GM21717 (cell line): ENCODE measurements around the gene RGL4.

Experiments
- ATAC-seq: cut with Tn5 transposase; IDR thresholded peaks from one replicate; pipeline ENCODE4 v1.9.1; 2021; ENCODE audit warnings: mild to moderate bottlenecking, moderate library complexity; ENCODE audit not compliant: unreplicated experiment

The RGL4 gene

DNA sequence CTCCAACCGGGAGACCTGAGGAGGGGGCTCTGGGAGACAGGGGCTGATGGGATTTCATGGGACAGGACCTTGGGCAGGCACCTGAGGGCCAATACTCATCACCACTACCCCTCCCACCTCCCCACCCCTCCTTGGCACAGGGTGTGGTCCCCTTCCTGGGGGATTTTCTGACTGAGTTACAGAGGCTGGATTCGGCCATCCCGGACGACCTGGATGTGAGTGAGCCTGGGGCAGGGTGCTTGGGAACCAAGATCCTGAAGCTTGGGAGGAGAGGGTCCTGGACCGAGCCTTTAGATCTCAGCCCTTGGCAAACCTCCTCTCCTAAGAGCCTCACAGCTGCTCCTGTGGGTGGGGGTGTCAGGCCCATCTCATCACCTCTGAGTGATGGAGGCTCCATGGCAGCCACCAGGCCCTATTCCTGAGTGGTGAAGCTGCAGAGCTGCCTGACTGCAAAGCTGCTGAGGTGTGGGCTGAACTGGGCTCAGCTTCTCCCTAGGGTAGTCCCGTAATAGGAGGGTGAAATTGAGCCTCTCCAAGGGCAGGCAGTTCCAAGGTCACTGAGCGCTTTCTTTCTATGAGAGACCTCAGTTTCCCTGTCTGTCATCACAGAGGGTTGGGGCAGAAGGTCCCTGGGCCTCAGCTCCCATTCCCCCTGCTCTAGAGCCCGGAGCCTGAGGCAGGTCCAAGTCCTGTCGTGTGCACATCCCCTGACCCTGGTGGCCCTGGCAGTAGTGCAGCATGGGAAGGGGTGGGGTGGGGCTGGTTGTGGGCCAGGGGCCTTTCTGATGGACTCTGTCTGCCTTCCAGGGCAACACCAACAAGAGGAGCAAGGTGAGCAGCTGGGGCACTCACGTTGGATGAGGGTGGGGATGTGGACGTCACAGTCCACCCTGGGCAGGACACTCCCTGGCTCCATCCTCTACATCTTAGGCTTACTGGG lies 6.5 kb downstream of the RGL4 start:
- no peak for ATAC-seq

DNA sequence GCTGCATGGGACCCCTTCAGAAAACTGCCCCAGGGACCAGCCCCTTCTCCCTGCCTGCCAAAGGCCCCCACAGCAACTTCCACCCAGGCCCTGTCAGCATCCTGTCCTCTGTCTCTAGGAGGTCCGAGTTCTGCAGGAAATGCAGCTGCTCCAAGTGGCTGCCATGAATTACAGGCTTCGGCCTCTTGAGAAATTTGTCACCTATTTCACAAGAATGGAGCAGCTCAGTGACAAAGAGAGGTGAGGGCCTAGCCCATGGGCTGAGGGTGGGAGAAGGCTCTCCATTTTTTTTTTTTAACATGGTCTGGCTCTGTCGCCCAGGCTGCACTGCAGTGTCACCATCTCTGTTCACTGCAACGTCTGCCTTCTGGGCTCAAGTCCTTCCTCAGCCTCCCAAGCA lies 7.3 kb downstream of the RGL4 start:
- no peak for ATAC-seq

DNA sequence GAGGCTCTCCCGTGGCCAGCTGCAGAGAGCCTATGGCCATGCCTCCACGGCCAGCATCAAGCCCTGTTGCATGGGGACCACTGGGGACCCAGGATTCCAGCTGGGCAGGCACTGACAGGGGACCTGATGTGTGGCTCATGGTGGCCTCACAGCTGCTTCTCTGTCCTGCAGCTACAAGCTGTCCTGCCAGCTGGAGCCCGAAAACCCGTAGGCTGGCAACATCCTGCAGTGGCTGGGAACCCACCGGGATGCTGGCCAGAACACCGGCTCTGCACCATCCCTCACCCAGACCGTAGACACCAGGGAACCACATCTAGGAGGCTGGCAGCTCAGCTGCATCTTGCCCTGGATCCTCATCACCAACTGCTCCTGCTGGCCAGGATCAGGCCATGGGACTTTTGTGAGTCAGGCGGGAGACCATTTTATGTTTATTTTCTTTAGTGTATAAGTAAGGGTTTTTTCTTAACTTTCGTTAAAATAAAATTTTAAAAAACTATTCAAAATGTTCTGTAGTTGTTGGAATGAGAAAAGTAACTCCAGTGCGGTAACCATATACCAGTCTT lies 7.9 kb downstream of the RGL4 start:
- ATAC-seq = no peak

DNA sequence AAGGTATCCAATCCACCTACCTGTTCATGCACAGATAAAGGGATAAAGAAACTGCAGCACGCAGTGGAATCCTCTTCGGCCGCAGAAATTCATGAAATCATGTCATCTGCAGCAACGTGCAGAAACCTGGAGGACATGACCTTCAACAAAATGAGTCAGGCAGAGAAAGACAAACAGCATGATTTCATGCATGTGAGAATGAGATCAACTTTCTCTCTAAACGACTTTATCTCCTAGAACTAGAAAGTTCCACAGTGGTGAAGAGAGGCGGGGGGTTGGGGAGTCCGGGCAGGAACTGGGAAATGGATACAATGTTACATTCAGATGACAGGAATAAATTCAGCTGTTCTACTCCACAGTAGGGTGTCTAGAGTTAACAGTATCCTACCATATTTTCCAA lies 9.9 kb downstream of the RGL4 start:
- no peak for ATAC-seq

DNA sequence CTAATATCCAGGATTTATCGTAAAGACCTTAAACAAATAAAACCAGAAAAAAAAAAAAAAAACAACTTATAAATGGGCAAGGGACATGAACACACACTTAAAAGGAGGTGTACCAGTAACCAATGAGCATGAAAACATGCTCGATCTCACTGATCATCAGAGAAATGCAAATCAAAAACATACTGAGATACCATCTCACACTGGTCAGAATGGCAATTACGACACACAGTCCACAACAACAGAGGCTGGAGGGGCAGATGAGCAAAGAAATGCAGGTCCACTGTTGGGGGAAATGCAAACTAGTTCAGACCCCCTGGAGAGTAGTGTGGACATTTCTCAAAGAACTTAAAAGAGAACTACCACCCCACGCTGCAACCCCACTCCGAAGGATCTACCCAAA lies 13.2 kb downstream of the RGL4 start:
- ATAC-seq = no peak

DNA sequence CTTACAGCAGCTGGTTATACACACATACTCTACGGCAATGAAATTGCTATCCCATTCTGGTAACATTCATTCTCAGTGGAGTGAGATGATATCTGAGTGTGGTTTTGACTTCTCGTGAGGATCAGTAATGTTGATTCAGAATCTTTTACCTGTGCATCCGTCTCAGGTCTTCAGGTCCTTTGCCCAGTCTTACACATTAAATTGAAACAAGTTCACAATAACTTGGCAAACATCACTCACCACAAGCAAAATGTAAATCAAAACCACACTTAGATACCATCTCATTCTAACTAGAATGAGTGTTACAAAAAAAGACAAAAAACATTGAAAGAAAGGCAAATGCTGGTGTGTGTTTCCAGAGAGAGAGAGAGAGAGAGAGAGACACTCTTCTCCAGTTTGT lies 14.0 kb downstream of the RGL4 start:
- no peak for ATAC-seq

DNA sequence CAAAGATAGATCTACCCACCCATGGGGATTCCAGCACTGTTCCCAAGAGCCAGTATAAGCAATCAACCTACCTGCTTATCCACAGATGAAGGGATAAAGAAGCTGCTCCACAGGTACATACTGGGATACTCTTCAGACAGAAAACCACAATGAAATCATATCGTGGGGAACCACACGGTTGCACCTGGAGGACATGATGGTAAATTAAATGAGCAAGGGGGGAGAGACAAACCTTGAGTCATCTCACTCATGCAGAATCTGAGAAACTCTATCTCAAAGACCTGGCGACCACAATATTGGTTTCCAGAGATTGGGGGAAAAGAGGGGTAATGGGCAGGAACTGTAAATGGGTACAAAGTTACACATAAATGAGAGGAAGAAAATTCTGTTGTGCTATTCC lies 14.5 kb downstream of the RGL4 start:
- ATAC-seq = no peak

DNA sequence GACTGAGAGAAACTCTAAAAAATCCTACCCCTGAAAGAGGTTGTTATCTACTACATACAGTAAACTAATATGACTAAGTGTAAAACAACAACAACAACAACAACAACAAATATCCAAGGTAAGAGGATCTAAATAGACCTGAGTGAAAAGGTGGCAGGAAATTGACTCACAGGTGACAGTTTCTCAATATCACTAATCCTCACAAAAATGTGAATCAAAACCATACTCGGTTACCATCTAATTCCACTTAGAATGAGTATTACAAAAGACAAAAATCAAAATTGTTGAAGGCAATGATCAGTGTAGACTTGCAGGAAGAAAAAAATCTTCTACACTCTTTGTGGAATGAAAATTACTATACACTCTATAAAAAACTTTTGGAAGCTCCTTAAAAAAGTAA lies 17.5 kb downstream of the RGL4 start:
- no peak for ATAC-seq

DNA sequence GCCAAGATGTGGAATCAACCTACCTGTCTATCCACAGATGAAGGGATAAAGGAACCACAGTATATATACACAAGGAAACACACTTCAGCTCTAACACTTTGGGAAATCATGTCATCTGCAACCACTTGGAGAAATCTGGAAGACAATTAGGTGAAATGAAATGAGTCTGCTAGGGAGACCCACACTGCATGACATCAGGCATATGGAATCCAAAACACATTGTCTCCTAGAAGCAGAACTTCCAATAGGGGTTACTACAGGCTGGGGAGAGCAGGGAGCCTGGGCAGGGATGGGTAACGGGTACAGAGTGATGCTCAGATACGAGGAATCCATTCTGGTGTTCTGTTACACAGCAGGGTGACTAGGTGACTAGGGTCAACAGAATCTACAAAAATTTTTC lies 18.3 kb downstream of the RGL4 start:
- no peak for ATAC-seq

DNA sequence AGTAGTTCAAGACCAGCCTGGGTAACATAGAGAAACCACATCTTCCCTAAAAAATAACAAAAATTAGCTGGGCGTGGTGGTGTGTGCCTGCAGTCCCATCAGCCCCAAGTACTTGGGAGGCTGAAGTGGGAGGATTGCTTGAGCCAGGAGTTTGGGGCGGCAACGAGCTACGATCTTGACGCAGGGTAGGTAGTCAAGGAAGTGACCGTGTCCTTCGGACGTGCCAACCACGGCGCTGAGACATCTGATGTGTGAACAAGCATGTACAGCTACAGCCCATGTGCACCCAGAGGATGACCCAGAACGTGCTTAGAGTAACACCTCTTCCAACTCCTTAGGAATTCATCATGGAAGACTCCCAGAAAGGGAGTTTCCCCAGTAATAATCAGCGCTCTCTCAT lies 21.4 kb downstream of the RGL4 start:
- ATAC-seq = no peak

DNA sequence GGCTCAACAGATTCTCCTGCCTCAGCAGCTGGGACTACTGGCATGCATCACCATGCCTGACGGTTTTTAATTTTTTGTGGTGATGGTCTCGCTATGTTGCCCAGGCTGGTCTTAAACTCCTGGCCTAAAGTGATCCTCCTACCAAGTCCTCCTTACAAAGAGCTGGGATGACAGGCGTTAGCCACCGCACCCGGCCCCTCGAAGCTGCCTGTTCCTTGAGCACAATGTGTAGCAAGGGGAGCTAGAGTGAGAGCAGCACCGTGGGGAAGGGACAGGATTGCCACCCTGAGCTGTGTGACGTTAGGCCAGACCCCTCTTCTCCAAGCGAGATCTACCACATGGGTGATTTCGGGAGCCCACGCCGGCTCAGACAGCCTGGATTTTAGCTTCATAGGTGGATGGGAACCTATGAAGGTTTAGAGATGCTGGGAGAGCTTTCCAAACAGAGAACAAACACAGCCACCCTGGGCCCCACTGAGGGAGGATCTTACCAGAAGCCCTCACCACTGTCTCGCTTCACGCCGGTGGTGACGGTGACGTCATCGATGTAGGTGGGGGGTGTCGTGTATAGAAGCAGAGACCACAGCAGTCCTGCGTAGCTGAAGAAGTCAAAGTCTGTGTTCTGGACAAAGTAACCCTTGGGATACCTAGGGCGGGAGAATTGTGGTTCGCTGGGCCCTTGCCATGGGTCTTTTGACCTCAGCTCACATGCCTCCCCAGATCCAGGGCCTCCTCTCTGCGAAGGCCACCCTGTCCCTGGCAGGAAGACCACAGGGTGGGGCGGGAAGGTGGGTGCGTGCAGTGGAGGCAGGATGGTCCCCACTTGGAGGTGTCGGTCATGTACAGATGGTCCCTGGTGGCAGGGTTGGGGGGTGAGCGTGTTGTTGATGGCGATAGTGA lies 23.1 kb downstream of the RGL4 start:
- ATAC-seq = no peak

DNA sequence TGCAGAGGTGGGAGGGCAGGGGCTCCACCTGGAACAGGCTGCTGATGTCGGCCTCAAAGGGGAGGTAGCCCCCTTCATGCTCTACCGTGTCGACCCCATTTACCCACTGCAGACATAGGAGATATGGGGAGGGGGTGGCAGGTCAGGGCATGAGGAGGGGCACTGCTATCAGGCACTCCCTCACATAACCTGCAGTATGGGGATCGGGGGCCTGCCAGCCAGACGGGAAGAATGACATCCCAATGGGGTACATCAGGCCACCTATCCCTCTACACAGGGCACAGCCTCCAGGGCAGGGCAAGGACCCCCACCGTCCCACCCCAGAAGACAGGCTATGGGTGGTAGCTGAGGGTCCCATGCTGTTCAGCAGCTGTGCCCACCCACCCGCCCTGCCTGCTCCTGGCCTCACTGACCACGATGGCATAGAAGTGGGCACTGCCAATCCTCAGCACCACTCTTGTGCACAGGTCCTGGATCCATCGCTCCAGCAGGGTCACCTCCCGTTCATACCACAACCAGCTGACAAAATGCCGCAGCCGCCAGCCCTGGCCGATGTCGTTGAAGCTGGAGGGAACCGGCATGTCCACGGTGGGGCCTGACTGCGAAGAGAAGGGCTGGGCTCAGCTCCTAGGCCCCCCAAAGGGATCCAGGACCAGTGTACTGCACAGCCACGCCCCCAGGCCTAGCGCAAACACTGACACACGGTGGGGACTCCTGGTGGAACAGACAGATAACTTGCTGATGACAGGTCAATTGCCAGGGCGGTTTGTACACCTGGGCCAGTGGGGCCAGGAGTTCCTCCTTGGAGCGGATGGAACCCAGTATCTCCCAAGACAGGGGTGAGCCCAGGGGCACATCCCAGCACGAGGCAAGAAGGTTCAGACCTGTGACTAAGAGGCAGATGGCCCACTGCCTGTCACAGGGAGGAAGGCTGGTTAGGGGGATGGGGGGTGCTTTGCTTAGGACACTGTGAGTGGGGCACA lies 24.1 kb downstream of the RGL4 start:
- no peak for ATAC-seq

DNA sequence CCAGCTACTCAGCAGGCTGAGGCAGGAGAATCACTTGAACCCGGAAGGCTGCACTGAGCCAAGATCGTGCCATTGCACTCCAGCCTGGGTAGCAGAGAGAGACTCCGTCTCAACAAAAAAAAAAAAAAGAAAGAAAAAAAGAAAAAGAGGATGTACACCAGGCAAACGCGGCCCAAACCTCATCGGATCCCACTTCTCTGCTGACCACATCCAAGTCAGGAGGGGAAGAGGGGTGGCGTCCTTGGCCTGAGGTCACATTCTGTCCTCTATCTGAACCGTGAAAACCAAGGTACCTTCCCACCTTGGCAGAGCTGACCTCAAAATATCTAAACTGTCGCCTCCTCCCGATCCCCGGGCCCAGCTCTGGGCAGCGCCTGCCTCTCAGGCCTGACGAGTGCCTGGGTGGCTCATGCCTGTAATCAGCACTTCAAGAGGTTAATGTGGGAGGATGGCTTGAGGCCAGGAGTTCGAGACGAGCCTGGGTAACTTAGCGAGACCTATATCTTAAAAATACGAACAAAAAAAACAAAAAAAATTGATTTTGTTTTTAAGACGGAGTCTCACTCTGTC lies 25.1 kb downstream of the RGL4 start:
- ATAC-seq = no peak

DNA sequence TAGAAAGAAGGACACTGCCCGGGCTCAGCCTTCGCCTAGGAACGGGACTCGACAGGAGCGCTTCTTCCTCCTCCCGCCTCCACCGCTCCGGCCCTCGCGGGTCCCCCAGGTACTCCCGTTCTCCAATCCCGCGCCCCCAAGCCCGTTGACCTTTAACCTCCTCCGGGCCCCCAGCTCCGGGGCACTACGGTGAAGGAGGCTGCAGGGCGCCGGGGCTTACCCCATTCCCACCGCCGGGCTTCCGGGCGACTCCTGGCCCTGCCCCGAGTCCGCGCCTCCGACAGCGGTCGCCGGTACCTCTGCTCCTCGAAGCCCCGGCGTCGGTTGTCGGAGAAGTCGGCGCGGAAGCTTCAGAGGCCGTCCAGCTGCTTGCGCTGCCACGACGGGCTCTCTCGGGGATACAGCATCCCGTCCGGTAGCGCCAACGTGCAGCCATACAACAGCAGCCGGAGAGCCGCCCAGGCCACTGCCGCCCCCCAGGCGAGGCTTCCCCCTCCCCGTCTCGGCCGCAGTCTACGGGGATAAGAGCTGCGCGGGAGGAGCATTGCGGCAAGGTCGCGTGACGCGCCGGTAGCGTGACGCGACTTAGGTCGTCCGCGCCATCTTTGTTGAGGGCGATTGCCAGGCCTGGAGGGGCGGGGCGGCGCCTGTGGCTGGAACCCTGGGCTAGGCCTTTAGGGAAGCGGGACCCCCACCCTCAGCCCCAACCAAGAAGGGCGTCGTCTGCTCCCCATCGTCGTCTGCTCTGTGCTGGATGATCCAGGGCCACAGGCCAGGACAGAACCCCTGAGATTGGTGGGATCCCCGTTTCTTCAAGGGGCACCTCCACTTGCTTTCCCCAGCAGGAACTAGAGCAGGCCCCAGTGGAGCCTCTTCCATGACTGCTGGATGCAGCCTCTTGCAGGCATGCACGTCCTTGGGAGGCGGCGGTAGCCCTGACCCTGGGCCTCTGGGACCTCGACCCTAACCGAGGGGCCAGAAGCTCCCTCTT lies 26.3 kb downstream of the RGL4 start:
- ATAC-seq = peak; percentile 80

DNA sequence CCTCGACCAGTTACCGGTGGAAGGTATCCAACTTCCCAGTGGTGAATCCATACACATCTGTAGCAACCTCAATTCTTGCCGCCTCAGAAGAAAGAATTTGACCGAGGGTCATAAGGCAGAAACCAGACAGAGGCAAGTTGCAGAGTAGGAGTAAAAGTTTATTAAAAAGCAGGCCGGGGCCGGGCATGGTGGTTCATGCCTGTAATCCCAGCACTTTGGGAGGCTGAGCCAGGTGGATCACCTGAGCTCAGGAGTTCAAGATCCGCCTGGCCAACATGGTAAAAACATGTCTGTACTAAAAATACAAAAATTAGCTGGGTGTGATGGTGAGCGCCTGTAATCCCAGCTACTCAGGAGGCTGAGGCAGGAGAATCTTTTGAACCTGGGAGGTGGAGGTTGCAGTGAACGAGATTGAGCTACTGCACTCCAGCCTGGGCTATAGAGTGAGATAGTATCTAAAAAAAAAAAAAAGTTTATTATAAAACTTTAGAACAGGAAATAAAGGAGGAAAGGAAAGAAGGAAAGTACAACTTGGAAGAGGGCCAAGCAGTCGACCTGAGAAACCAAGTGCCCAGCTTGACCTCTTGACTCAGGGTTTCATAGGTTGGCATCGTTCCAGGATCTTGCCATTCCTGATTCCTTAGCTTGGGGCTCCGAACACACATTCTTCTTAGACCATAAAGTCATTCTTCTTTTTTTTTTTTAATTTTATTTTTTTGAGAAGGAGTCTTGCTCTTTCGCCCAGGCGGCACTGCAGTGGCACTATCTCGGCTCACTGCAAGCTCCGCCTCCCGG lies 27.8 kb downstream of the RGL4 start:
- ATAC-seq = no peak

DNA sequence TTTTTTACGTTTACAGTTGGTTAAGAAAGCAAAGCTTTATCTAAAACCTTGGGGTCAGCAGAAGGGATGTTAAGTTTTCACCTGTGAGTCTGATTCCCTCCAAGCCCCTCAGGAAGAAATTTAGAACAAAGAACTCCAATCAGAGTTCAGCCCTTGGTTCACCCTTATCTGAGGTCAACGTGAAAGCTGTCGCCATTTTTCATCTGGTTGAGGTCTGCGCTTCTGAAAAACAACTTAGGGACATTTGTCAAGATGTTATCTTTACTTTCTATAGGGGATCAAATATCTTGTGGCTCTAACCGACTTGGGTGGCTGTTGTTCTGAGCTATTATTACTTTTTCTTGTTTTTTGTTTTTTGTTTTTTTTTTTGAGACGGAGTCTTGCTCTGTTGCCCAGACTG lies 30.0 kb downstream of the RGL4 start:
- no peak for ATAC-seq

DNA sequence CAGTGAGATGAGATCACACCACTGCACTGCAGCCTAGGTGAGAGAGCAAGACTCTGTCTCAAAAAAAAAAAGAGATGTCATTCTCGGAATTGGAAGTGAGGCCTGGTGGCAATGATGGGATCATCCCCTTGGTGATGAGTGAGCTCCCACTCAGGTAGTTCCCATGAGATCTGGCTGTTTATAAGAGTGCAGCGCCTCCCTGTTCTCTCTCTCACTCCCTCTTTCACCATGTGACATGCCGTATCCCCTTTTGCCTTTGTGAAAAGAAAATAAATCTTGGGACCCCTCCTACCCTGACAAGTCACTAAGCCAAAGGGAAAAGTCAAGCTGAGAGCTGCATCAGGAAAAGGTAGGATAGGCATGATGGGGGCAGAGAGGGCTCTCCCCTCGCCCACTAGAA lies 31.3 kb downstream of the RGL4 start:
- ATAC-seq = no peak

DNA sequence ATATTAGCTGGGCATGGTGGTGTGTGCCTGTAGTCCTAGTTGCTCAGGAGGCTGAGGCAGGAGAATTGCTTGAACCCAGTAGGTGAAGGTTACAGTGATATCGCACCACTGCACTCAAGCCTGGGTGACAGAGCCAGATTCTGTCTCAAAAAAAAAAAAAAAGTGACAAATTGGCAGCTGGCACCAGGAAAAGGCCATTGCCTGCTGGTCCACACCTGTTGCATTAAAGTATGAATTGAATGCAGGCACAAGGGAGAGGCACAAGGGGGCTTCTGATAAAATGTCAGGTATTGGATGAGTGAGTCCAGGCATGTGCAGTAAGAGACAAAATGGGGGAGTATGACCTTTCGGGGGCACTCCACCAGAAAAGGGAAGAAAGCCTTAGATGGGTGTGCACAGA lies 31.9 kb downstream of the RGL4 start:
- ATAC-seq = no peak
